Vagina (tissue), 2 donors: Measurements from ENCODE around the gene IDH2.
"Not testable (repeated sequence)": the region's sequence is repeated elsewhere in the genome, so short reads cannot be mapped to it uniquely, and the experiment has no call there.

Experiments
- POLR2A ChIP-seq, 2 donors: fragments of 450-650 bp; IDR thresholded peaks; one replicate each; pipeline ENCODE4 v1.6.1; 2017; ENCODE audit warnings: antibody characterized with exemption in 2 of 2, mild to moderate bottlenecking in 2 of 2, moderate library complexity in 2 of 2
- TF ChIP-seq, protein P1 (sequence below), 3 experiments: fragments of 450-650 bp in 2 of 3; fragments of 200-600 bp in 1 of 3; sonication (generic) in 1 of 3; IDR thresholded peaks; one replicate each; pipeline ENCODE4 v1.5.1; 2017 to 2019; ENCODE audit warnings: antibody characterized with exemption in 3 of 3, mild to moderate bottlenecking in 2 of 3, moderate library complexity in 2 of 3

GRCh38 chr15:90108038-90108437, 5.8 kb upstream of the IDH2 start:
- TF ChIP-seq POLR2A (IDR thresholded peaks at IDR 0.05) = not testable (repeated sequence)
- TF ChIP-seq, protein P1, sequence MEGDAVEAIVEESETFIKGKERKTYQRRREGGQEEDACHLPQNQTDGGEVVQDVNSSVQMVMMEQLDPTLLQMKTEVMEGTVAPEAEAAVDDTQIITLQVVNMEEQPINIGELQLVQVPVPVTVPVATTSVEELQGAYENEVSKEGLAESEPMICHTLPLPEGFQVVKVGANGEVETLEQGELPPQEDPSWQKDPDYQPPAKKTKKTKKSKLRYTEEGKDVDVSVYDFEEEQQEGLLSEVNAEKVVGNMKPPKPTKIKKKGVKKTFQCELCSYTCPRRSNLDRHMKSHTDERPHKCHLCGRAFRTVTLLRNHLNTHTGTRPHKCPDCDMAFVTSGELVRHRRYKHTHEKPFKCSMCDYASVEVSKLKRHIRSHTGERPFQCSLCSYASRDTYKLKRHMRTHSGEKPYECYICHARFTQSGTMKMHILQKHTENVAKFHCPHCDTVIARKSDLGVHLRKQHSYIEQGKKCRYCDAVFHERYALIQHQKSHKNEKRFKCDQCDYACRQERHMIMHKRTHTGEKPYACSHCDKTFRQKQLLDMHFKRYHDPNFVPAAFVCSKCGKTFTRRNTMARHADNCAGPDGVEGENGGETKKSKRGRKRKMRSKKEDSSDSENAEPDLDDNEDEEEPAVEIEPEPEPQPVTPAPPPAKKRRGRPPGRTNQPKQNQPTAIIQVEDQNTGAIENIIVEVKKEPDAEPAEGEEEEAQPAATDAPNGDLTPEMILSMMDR (IDR thresholded peaks at IDR 0.05) = not testable (repeated sequence)
